Fibroblast of lung (primary cell): ENCODE data around the gene GIMAP8. TPM values are rescaled to one million over a fixed set of nuclear protein-coding genes. Genes with fewer than 3 reads are reported as not detected.

ENCODE experiments used
- DNase-seq, 2 donors: peaks; one replicate each; pipeline versions ENCODE4 v3.0.0 to v3.0.0-alpha.2; 2010; ENCODE audit warnings: low read depth in 2 of 2
- H2AFZ ChIP-seq: 2 replicates; pipeline ENCODE4 v1.5.1; 2012; ENCODE audit warnings: low read length, control low read depth, inconsistent platforms
- H3K27ac ChIP-seq: 2 replicates; pipeline ENCODE4 v1.5.1; 2011; ENCODE audit warnings: low read length, control low read depth; ENCODE audit not compliant: insufficient read depth
- H3K27me3 ChIP-seq: 2 replicates; pipeline ENCODE4 v1.5.1; 2011; ENCODE audit warnings: mild to moderate bottlenecking, low read length; ENCODE audit not compliant: control insufficient read depth, insufficient read depth
- H3K36me3 ChIP-seq: 2 replicates; pipeline ENCODE4 v1.5.1; 2011; ENCODE audit warnings: low read length; ENCODE audit not compliant: control insufficient read depth, insufficient read depth
- H3K4me1 ChIP-seq: 2 replicates; pipeline ENCODE4 v1.5.1; 2011; ENCODE audit warnings: low read length; ENCODE audit not compliant: control insufficient read depth, insufficient read depth; ENCODE audit errors: extremely low read depth
- H3K4me2 ChIP-seq: 2 replicates; pipeline ENCODE4 v1.5.1; 2011; ENCODE audit warnings: low read length, control low read depth; ENCODE audit not compliant: insufficient read depth; ENCODE audit errors: extremely low read depth
- H3K4me3 ChIP-seq, 4 experiments: fragments of 200-600 bp in 1 of 4; sonication (generic) in 1 of 4; replicated peaks in 1 of 4; 2 replicates each; pipeline ENCODE4 v1.5.1; 2011 to 2016; ENCODE audit warnings: low read length in 4 of 4, low read depth in 3 of 4, mild to moderate bottlenecking in 3 of 4, control low read depth in 2 of 4, inconsistent platforms in 1 of 4, mixed read lengths in 1 of 4; ENCODE audit not compliant: insufficient read depth in 1 of 4; ENCODE audit errors: control extremely low read depth in 1 of 4
- H3K79me2 ChIP-seq: 2 replicates; pipeline ENCODE4 v1.5.1; 2012; ENCODE audit warnings: mild to moderate bottlenecking, low read length, inconsistent platforms; ENCODE audit not compliant: control insufficient read depth, insufficient read depth
- H3K9ac ChIP-seq: 2 replicates; pipeline ENCODE4 v1.5.1; 2011; ENCODE audit warnings: mild to moderate bottlenecking, low read length, control low read depth; ENCODE audit not compliant: insufficient read depth
- H3K9me3 ChIP-seq: 2 replicates; pipeline ENCODE4 v1.5.1; 2012; ENCODE audit warnings: low read depth, low read length; ENCODE audit not compliant: control insufficient read depth, insufficient read depth
- H4K20me1 ChIP-seq: 2 replicates; pipeline ENCODE4 v1.5.1; 2011; ENCODE audit warnings: low read length; ENCODE audit not compliant: control insufficient read depth, insufficient read depth; ENCODE audit errors: extremely low read depth
- EZH2 ChIP-seq: IDR thresholded peaks from 2 replicates; pipeline ENCODE4 v1.5.1; 2012; ENCODE audit warnings: low read length, control low read depth, mild to moderate bottlenecking; ENCODE audit errors: missing control alignments
- polyA plus RNA-seq, 2 donors: library from polyadenylated mRNA; depleted of rRNA in 1 of 2; stranded (reverse) in 1 of 2; unstranded in 1 of 2; fragments of >200 nt; gene quantifications; 2 replicates each; pipeline ENCODE4 v1.2.1, GENCODE V29; 2011 to 2012; ENCODE audit warnings: missing spikeins in 1 of 2
- total RNA-seq: library from RNA; depleted of rRNA; stranded (reverse); fragments of >200 nt; gene quantifications from 2 replicates; pipeline ENCODE4 v1.2.1, GENCODE V29; 2014
- TF ChIP-seq, protein P1 (sequence below), 2 donors: IDR thresholded peaks in 1 of 2; conservative IDR thresholded peaks in 1 of 2; 1 replicate in 1 of 2; 2 replicates in 1 of 2; pipeline ENCODE4 v1.5.1; 2011 to 2012; ENCODE audit warnings: low read length in 2 of 2, control low read depth in 1 of 2, inconsistent platforms in 1 of 2, low read depth in 1 of 2, mild to moderate bottlenecking in 1 of 2

The GIMAP8 gene
- total and polyA plus RNA-seq, 2 donors (not counting 1 experiment from before 2014, with no cell fraction given): under 0.01 TPM; not detected in 1

DNA sequence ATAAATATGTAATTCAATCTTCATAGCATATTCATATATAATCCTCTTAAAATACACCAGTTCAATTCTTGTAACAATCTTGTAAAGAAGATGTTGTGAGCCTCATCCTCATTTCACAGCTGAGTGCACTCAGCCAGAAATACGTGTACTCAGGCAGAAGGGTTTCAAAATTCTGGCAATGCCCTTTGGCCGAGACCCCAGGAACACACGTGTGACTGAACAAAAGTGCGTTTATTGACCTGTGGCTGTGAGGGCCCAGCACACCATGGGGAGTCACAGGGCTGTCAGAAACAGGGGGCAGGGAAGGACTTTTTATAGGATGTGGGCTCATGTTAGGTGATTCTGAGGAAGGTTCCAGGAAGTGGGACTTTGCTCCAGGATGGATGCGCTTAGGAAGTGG is 21.5 kb downstream of the GIMAP8 start:
- Histone ChIP-seq H4K20me1 (no peaks in the 10 kb centered on the region), H3K9ac (no peak overlapping the region), H3K9me3 (no peaks in the 10 kb centered on the region), H3K4me3 (no peak overlapping the region), H3K27me3 (no peaks in the 10 kb centered on the region), H3K4me1 (no peaks in the 10 kb centered on the region), H3K4me2 (no peak overlapping the region), H3K79me2 (no peaks in the 10 kb centered on the region), H3K36me3 (no peaks in the 10 kb centered on the region), H3K27ac (no peak overlapping the region), H2AFZ (no peak overlapping the region)
- no peak for DNase-seq
- TF ChIP-seq, protein P1, sequence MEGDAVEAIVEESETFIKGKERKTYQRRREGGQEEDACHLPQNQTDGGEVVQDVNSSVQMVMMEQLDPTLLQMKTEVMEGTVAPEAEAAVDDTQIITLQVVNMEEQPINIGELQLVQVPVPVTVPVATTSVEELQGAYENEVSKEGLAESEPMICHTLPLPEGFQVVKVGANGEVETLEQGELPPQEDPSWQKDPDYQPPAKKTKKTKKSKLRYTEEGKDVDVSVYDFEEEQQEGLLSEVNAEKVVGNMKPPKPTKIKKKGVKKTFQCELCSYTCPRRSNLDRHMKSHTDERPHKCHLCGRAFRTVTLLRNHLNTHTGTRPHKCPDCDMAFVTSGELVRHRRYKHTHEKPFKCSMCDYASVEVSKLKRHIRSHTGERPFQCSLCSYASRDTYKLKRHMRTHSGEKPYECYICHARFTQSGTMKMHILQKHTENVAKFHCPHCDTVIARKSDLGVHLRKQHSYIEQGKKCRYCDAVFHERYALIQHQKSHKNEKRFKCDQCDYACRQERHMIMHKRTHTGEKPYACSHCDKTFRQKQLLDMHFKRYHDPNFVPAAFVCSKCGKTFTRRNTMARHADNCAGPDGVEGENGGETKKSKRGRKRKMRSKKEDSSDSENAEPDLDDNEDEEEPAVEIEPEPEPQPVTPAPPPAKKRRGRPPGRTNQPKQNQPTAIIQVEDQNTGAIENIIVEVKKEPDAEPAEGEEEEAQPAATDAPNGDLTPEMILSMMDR (conservative IDR thresholded peaks at IDR 0.05 in 1 of 2, IDR thresholded peaks at IDR 0.05 in 1 of 2; ENCODE audit: low read depth in 1 of 2, low read length in 2 of 2): no peak
- no peak for TF ChIP-seq EZH2

- Histone ChIP-seq H4K20me1 (no peaks in the 10 kb centered on the region), H3K4me2 (no peak overlapping the region), H3K27ac (no peak overlapping the region), H3K79me2 (no peaks in the 10 kb centered on the region), H2AFZ (no peak overlapping the region), H3K9ac (no peak overlapping the region), H3K4me1 (no peaks in the 10 kb centered on the region), H3K27me3 (no peaks in the 10 kb centered on the region), H3K9me3 (no peaks in the 10 kb centered on the region), H3K4me3 (no peak overlapping the region), H3K36me3 (no peaks in the 10 kb centered on the region)
- no peak for DNase-seq
- TF ChIP-seq, protein P1 (conservative IDR thresholded peaks at IDR 0.05 in 1 of 2, IDR thresholded peaks at IDR 0.05 in 1 of 2; ENCODE audit: low read depth in 1 of 2, low read length in 2 of 2): no peak
Measured at GRCh38 chr7:150473902-150474301, 23.5 kb downstream of the GIMAP8 start.

DNA sequence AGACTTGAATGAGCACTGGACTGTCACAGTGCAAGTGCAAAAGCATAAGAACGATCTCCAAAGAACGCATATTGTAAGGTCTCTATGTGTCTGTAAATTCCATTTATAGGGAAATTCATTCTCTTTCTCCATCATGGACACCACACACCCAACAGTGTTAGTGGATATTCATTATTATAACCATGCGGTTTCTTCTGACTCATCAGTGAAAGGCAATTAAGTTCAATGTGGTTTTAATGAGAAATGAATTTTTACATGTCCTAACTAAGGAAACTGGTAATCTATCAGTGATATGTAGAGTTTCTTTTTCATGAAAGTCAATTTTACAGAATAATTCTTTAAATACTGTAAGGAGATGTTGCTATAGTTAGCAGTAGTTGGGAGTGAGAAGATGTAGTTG is 25.9 kb downstream of the GIMAP8 start:
- TF ChIP-seq, protein P1 (conservative IDR thresholded peaks at IDR 0.05 in 1 of 2, IDR thresholded peaks at IDR 0.05 in 1 of 2; ENCODE audit: low read depth in 1 of 2, low read length in 2 of 2): no peak
- TF ChIP-seq EZH2: no peak
- no peak for DNase-seq

More for the DNA sequence above, 25.9 kb downstream of the GIMAP8 start:
- no peak overlapping the region for H3K4me3 ChIP-seq
- no peaks in the 10 kb centered on the region for H3K9me3 ChIP-seq
- no peak overlapping the region for H3K4me2 ChIP-seq
- H3K4me1 ChIP-seq: no peaks in the 10 kb centered on the region
- H2AFZ ChIP-seq: no peak overlapping the region
- no peaks in the 10 kb centered on the region for H4K20me1 ChIP-seq
- no peak overlapping the region for H3K27ac ChIP-seq
- H3K27me3 ChIP-seq: no peaks in the 10 kb centered on the region
- no peak overlapping the region for H3K9ac ChIP-seq
- H3K79me2 ChIP-seq: no peaks in the 10 kb centered on the region
- H3K36me3 ChIP-seq: no peaks in the 10 kb centered on the region
